HG03571 (cell line): ENCODE results near the gene SASS6.

Source experiments
- ATAC-seq: cut with Tn5 transposase; IDR thresholded peaks from one replicate; pipeline ENCODE4 v1.9.1; 2021; ENCODE audit not compliant: unreplicated experiment

The SASS6 gene

DNA sequence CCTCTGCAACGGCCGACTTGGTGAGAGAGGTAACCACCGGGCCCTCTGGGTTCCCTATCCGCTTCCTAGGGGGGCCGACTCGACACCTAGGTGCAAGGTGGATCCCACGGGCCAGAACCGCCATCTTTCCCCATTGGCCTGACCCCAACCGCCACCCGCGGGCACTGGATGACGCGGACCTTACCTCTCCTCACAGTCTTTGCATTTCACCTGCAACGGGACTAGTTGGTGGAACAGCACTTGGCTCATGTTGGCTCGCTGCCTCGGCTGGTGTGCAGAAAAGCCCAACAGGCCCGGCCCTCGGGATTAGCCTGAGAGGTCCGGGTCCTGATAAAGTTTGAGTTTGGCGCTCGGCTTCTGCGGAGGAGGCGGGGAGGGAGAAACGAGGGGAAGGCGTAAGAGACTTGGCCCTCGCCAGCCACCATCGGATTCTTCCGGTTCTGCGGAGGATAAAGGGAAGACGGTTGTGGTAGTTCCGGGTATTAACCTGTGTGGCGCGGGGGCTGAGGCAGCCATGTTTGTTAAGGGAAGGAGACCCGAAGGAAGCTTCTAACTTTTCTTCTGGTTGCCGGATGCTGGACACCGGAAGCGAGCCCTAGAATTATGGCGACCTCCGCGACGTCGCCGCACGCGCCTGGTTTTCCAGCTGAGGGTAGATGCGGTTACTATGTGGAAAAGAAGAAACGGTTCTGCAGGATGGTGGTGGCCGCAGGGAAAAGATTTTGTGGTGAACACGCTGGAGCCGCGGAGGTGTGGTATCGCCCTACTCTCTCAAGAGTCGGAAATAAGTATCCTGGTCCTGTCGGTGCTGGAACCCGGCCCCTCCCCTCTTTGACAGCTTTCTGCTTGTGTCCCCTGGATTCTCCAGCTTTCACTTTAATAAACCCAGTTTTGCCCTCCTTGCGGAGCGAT, at the start of gene SASS6, which contains the start of gene TRMT13:
TSS of gene SASS6 (minus strand) at position 365 of the 912 bp plus-strand sequence. CDS start at position 249, 116 bp downstream.
TSS of gene TRMT13 (plus strand) at position 598 of the 912 bp plus-strand sequence. CDS start at position 604, 6 bp downstream.
- peak; percentile 87 for ATAC-seq

- ATAC-seq, result no peak
These were observed 45.4 kb upstream of the SASS6 start, which contains the start of gene LRRC39 for GRCh38 chr1:100178091-100178490. TSS of gene LRRC39 (minus strand) at chr1:100178256. CDS start at chr1:100168516, 9,740 bp downstream.

- no peak for ATAC-seq
These were observed 44.7 kb upstream of the SASS6 start for GRCh38 chr1:100177295-100178041.

GRCh38 chr1:100168051-100168450, 35.3 kb upstream of the SASS6 start:
- no peak for ATAC-seq

GRCh38 chr1:100164702-100165101, 32.0 kb upstream of the SASS6 start:
- ATAC-seq, result no peak

GRCh38 chr1:100164216-100164615, 31.5 kb upstream of the SASS6 start:
- ATAC-seq, result no peak

- no peak for ATAC-seq
These were observed 30.2 kb upstream of the SASS6 start for GRCh38 chr1:100162881-100163280.

DNA sequence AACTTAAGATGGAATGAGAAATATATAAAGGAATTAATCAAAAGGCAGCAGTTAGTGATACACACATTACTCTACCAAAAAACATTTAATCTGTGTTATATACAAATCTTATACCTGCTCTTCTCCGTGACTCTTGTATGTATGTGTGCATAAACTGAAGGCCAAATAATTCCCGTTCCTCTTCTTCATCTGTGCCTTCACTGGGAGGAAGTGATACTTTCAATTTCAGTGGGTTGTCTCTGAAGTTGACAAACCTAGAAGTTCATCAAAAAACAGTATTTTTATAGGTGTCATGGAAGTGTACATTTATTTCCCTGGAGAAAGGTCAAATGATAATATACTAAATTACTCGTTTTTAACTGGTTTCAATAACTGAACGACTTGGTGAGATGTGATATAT, 19.5 kb upstream of the SASS6 start:
- peak; percentile 59 for ATAC-seq

GRCh38 chr1:100151679-100152078, 18.9 kb upstream of the SASS6 start:
- no peak for ATAC-seq

- ATAC-seq, result no peak
These were observed 15.1 kb upstream of the SASS6 start for GRCh38 chr1:100147875-100148274.

DNA sequence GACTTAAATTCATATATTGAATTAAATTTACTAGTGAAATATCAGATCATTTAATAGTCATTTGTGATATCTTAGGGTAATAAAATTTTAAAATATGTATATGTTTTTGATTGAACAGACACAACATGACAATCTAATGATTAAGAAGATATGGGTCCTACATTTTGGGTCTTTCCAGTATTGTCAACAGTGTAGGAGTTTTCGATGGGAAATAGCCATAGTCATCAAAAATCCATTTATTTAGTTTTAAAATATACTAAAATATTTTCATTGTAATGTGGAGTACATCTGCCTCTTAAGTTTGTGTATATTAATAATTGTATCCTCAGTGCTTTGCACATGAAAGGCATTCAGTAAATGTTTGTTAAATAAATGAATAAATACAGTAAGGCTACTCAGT, 14.2 kb upstream of the SASS6 start:
- ATAC-seq, result no peak

GRCh38 chr1:100145116-100145515, 12.4 kb upstream of the SASS6 start:
- no peak for ATAC-seq

DNA sequence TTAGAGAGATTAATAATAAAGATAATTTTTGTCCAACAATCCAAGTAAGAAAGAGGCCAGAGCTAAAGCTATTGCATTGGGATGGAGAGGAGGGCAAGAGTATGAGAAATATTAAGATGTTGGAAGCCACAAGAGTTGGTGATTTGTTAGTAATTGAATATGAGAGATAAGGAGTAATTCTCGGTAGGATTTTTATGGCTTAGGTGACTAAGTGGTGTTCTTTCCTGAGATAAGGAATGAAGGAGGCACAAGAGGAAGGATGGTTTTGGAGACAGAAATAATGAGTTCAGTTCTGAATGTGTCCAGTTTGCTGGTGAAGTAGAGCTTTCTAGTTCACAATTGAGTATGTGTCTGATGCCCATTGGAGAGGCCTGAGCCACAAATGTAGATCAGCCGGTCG, 9.6 kb upstream of the SASS6 start:
- ATAC-seq, result no peak

GRCh38 chr1:100141192-100141591, 8.5 kb upstream of the SASS6 start:
- no peak for ATAC-seq

GRCh38 chr1:100137602-100138001, 4.9 kb upstream of the SASS6 start:
- ATAC-seq, result no peak

- ATAC-seq, result no peak
These were observed 2.1 kb upstream of the SASS6 start for GRCh38 chr1:100134872-100135271.

- ATAC-seq, result no peak
These were observed 1.1 kb downstream of the SASS6 start for GRCh38 chr1:100131623-100132022.

DNA sequence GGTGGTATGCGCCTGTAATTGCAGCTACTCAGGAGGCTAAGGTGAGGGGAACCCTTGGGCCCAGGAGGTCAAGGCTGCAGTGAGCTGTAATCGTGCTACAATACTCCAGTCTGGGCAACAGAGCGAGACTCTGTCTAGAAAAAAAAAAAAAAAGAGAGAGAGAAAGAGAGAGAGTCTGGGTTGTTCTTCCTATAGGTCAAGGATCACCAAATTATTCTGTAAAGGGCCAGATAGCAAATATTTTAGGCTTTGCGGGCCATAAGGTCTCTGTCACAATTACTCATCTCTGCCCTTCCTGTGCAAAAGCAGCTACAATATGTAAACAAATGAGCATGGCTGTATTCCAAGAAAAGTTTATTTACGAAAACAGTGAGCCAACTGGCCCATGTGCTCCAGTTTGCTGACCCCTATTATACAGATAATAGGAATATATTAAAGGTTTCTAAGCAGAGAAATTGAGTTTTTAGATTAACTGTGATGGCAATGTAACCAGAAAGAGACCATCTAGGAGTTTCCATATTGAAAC, 2.1 kb downstream of the SASS6 start:
- ATAC-seq, result no peak

DNA sequence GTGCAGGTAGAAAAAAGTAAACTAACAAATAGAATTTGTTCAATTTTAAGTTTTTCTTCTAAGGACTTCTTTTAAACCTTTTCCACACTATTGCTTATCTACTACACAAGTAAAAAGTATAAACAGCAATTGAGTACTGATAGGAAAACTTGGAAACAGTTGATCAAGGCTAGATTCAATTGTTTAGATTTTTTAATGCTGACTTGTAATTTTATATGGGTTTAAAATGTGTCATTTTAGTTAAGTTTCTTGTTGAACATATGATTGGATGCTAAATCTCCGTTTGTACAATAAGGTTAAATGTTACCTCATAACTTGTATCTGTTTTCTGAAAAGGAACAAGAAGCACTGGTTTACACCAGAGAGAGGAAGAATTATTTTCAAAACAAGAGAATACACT, 5.5 kb downstream of the SASS6 start:
- ATAC-seq, result no peak

GRCh38 chr1:100122177-100122576, 10.6 kb downstream of the SASS6 start:
- ATAC-seq, result no peak

- no peak for ATAC-seq
These were observed 17.2 kb downstream of the SASS6 start for GRCh38 chr1:100115524-100115923.
